ENCODE results near the gene NFYB.

- TF ChIP-seq REST (IDR thresholded peaks at IDR 0.05; ENCODE audit: insufficient read depth in 1 of 2, low read depth in 2 of 2, low read length in 2 of 2) (no peak), POLR2AphosphoS5 (IDR thresholded peaks at IDR 0.05; ENCODE audit: low read depth, low read length) (no peak)
Observed at GRCh38 chr12:104155711-104156555, 17.9 kb upstream of the NFYB start.

All from PFSK-1 (cell line).